Endothelial cell of umbilical vein (primary cell): ENCODE measurements around the gene DMPK.

ENCODE experiments used
- EZH2 ChIP-seq: IDR thresholded peaks from 2 replicates; pipeline ENCODE4 v1.6.1; 2012; ENCODE audit warnings: borderline replicate concordance, low read depth, mild to moderate bottlenecking, moderate library complexity, low read length, inconsistent platforms; ENCODE audit not compliant: severe bottlenecking
- FOS ChIP-seq: IDR thresholded peaks from 2 replicates; pipeline ENCODE4 v1.6.1; 2011; ENCODE audit warnings: mild to moderate bottlenecking, low read length, moderate library complexity, borderline replicate concordance; ENCODE audit not compliant: insufficient read depth
- GATA2 ChIP-seq: IDR thresholded peaks from 2 replicates; pipeline ENCODE4 v1.7.0; 2011; ENCODE audit warnings: low read depth, mild to moderate bottlenecking, moderate library complexity, mixed read lengths, low read length; ENCODE audit not compliant: insufficient read length, insufficient read depth
- JUN ChIP-seq: IDR thresholded peaks from 2 replicates; pipeline ENCODE4 v1.6.1; 2011; ENCODE audit warnings: borderline replicate concordance, low read depth; ENCODE audit not compliant: insufficient read length, insufficient read depth
- MYC ChIP-seq: IDR thresholded peaks from one replicate; pipeline ENCODE4 v1.6.1; 2011; ENCODE audit warnings: mild to moderate bottlenecking, low read depth, low read length
- POLR2A ChIP-seq: IDR thresholded peaks from 2 replicates; pipeline ENCODE4 v1.6.1; 2012; ENCODE audit warnings: low read depth, mild to moderate bottlenecking, control low read depth, low read length
- POLR2AphosphoS5 ChIP-seq: IDR thresholded peaks from 2 replicates; pipeline ENCODE4 v1.6.1; 2012; ENCODE audit warnings: low read depth, mild to moderate bottlenecking, control low read depth, low read length, moderate library complexity; ENCODE audit not compliant: insufficient read depth
- TF ChIP-seq, protein P1 (sequence below), 2 donors: IDR thresholded peaks; 1 replicate in 1 of 2; 2 replicates in 1 of 2; pipeline ENCODE4 v1.5.1; 2011; ENCODE audit warnings: low read length in 2 of 2, mild to moderate bottlenecking in 2 of 2, moderate library complexity in 2 of 2, control low read depth in 1 of 2, inconsistent platforms in 1 of 2, low read depth in 1 of 2; ENCODE audit not compliant: insufficient read depth in 1 of 2; ENCODE audit errors: extremely low read depth in 1 of 2

- no peak for TF ChIP-seq POLR2A
- TF ChIP-seq, protein P1, sequence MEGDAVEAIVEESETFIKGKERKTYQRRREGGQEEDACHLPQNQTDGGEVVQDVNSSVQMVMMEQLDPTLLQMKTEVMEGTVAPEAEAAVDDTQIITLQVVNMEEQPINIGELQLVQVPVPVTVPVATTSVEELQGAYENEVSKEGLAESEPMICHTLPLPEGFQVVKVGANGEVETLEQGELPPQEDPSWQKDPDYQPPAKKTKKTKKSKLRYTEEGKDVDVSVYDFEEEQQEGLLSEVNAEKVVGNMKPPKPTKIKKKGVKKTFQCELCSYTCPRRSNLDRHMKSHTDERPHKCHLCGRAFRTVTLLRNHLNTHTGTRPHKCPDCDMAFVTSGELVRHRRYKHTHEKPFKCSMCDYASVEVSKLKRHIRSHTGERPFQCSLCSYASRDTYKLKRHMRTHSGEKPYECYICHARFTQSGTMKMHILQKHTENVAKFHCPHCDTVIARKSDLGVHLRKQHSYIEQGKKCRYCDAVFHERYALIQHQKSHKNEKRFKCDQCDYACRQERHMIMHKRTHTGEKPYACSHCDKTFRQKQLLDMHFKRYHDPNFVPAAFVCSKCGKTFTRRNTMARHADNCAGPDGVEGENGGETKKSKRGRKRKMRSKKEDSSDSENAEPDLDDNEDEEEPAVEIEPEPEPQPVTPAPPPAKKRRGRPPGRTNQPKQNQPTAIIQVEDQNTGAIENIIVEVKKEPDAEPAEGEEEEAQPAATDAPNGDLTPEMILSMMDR (IDR thresholded peaks at IDR 0.05; ENCODE audit: extremely low read depth in 1 of 2, insufficient read depth in 1 of 2, low read depth in 1 of 2, low read length in 2 of 2), result no peak
- no peak for TF ChIP-seq POLR2AphosphoS5
- no peak for TF ChIP-seq EZH2
- no peak for TF ChIP-seq MYC
- no peak for TF ChIP-seq JUN
- TF ChIP-seq GATA2, result no peak
- TF ChIP-seq FOS, result no peak
Measured at GRCh38 chr19:45753548-45753947, 28.7 kb downstream of the DMPK start.
